ENCODE data around the gene KCNQ2.

DNA sequence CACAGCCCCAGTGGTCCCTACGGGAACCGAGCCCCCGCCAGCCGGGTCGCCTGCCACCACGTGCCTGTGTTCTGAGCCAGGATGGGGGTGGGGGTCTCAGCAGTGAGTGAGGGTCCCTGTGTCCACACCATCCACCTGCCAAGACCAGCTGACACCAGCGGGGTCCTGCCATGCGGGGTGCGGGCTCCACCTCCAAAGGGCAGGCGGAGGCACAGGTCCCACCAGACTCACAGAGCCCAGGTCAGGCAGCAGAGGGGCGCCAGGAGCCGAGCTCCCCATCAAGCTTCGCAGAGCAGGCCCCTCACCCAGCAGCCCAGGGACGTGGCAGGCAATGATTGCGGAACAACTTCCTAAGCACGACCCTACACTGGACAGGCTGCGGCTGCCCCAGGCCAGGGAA, 50.5 kb downstream of the KCNQ2 start:
- TF ChIP-seq CTCF (IDR thresholded peaks at IDR 0.05), result no peak
- no peak for TF ChIP-seq POLR2A (IDR thresholded peaks at IDR 0.05)
